ENCODE results near the gene PCMT1. TPM values are rescaled to one million over a fixed set of nuclear protein-coding genes. Genes with fewer than 3 reads are reported as not detected.

Gene PCMT1
- total and polyA plus RNA-seq, 2 of the 13 experiments (the other 11 are each of a cell fraction or from before 2014, with no cell fraction given) = 112 to 169 TPM

GRCh38 chr6:149749594-149750135, at the start of gene PCMT1 (continued):
- peak; percentile 72 for TF ChIP-seq ZNF280D (CRISPR knock-in tag; IDR thresholded peaks at IDR 0.05)
- TF ChIP-seq SNAPC4 (CRISPR knock-in tag; IDR thresholded peaks at IDR 0.05) = no peak
- no peak for TF ChIP-seq ZNF34 (CRISPR knock-in tag; IDR thresholded peaks at IDR 0.05; ENCODE audit: borderline replicate concordance)
- no peak for TF ChIP-seq SIX4 (CRISPR knock-in tag; IDR thresholded peaks at IDR 0.05)
- TF ChIP-seq SOX13 (IDR thresholded peaks at IDR 0.05) = no peak
- TF ChIP-seq SOX13 (CRISPR knock-in tag; conservative IDR thresholded peaks at IDR 0.05 in 1 of 2, IDR thresholded peaks at IDR 0.05 in 1 of 2) = peak in 1 of 2 experiments; percentile 16; a peak in 2 of 4 replicates
- no peak for TF ChIP-seq CREM (IDR thresholded peaks at IDR 0.05)
- TF ChIP-seq CREM (CRISPR knock-in tag; IDR thresholded peaks at IDR 0.05) = no peak
- TF ChIP-seq SMAD9 (CRISPR knock-in tag; IDR thresholded peaks at IDR 0.05) = peak; percentile 94
- peak; percentile 29; the same call in 1 of the 2 replicates for TF ChIP-seq RFXAP (CRISPR knock-in tag; IDR thresholded peaks at IDR 0.05; ENCODE audit: borderline replicate concordance)
- TF ChIP-seq ATF5 (CRISPR knock-in tag; IDR thresholded peaks at IDR 0.05; ENCODE audit: low read depth) = no peak
- TF ChIP-seq ZNF687 (CRISPR knock-in tag; IDR thresholded peaks at IDR 0.05) = peak; percentile 94
- TF ChIP-seq ZNF496 (CRISPR knock-in tag; IDR thresholded peaks at IDR 0.05; ENCODE audit: insufficient replicate concordance) = no peak
